Stimulated activated effector memory CD8-positive, alpha-beta T cell treated with anti-CD3 and anti-CD28 coated beads, Interleukin-12 subunit alpha, Interleukin-12 subunit beta, amount 100 ng/mL, for 72 hours (primary cell): Measurements from ENCODE around the gene STK24.
"Not testable (repeated sequence)": the region's sequence is repeated elsewhere in the genome, so short reads cannot be mapped to it uniquely, and the experiment has no call there.

ENCODE experiments used
- ATAC-seq: fragments of 150-1000 bp; cut with Tn5 transposase; 2 replicates; pipeline ENCODE4 v1.10.0; 2021
- DNase-seq, 2 donors: peaks; one replicate each; pipeline ENCODE4 v3.0.0; 2021 to 2022; ENCODE audit warnings: low spot score in 2 of 2
- H3K27ac Mint-ChIP-seq: one replicate; pipeline ENCODE4 v1.8.0; 2022; ENCODE audit warnings: mild to moderate bottlenecking, mixed read lengths
- H3K36me3 Mint-ChIP-seq: one replicate; pipeline ENCODE4 v1.8.0; 2022; ENCODE audit warnings: mild to moderate bottlenecking, mixed read lengths
- H3K4me1 Mint-ChIP-seq: one replicate; pipeline ENCODE4 v1.8.0; 2022; ENCODE audit warnings: mixed read lengths
- H3K4me3 Mint-ChIP-seq: one replicate; pipeline ENCODE4 v1.8.0; 2022; ENCODE audit warnings: mild to moderate bottlenecking, mixed read lengths
- H3K9me3 Mint-ChIP-seq: one replicate; pipeline ENCODE4 v1.8.0; 2022; ENCODE audit warnings: mixed read lengths

Gene STK24

DNA sequence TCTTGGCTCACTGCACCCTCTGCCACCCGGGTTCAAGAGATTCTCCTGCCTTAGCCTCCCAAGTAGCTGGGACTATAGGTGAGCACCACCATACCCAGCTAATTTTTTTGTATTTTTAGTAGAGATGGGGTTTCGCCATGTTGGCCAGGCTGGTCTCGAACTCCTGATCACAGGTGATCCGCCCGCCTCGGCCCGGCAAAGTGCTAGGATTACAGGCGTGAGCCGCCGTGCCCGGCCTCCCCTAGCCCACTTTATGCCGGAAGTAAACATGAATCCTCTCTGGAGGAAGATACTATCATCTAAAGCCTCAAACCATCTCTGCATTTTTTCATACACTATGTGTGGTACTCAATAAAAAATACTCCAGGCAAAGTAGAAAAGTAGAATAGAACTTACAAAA, 12.6 kb upstream of the STK24 start:
- H3K27ac Mint-ChIP-seq, H3K36me3 Mint-ChIP-seq, H3K4me3 Mint-ChIP-seq, DNase-seq, ATAC-seq, H3K9me3 Mint-ChIP-seq, H3K4me1 Mint-ChIP-seq: not testable (repeated sequence)

DNA sequence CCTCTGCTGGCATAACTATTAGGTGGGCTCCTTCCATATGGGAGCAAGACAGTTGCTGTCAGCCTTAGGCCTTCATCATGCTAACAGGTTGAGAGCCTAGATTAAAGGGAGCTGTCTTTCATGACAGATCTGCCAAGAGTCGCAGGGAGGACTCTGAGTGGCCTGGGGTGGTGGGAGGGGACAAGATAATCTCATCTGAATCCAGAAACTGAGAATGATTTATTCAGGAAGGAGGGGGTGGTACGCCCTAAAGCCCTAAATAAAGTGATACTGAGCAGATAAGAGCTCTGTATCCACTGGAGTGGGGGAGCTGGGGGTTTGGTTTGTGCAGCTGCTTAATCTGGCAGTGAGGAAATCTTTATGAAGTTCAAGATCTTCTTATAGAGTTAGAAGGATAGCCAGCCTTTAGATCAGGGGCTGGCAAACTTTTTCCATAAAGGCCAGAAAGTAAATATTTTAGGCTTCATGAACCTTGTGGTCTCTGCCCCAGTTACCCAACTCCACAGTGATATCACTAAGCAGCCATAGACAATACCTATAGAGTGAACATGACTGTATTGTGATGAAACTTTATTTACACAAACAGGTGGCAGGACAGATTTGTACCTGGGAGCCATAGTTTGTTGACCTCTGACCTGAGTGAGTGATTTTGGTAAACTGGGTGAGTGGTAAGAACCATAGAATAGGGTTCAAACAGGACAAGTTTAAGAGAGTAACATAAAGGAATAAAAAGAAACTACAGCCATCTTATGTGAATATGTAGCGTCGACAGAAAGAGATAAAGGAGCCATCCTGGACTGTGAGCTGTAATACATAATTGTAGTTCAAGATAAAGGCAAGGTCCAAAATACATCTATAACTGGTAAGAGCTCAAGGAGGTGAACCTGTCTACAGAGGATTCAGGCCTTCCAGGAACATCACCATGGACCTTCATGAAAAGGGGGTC, 9.8 kb upstream of the STK24 start:
- Mint-ChIP-seq H3K27ac (no peak overlapping the region), H3K9me3 (peaks cover 4% of the 10 kb centered on the region), H3K4me3 (no peak overlapping the region), H3K4me1 (peaks cover 12% of the 10 kb centered on the region), H3K36me3 (no peaks in the 10 kb centered on the region)
- ATAC-seq: peak; percentile 55
- DNase-seq: no peak

- peaks cover 12% of the 10 kb centered on the region for H3K4me1 Mint-ChIP-seq
- no peaks in the 10 kb centered on the region for H3K36me3 Mint-ChIP-seq
- ATAC-seq (no peak), DNase-seq (no peak)
- H3K27ac Mint-ChIP-seq: no peak overlapping the region
- no peak overlapping the region for H3K4me3 Mint-ChIP-seq
- H3K9me3 Mint-ChIP-seq: peaks cover 4% of the 10 kb centered on the region
Measured at GRCh38 chr13:98585946-98586345, 9.0 kb upstream of the STK24 start.

- ATAC-seq (no peak), DNase-seq (no peak)
- no peaks in the 10 kb centered on the region for H3K36me3 Mint-ChIP-seq
- H3K27ac Mint-ChIP-seq: no peak overlapping the region
- no peak overlapping the region for H3K4me3 Mint-ChIP-seq
- peaks cover 12% of the 10 kb centered on the region for H3K4me1 Mint-ChIP-seq
- peaks cover 4% of the 10 kb centered on the region for H3K9me3 Mint-ChIP-seq
Measured at GRCh38 chr13:98585398-98585754, 8.5 kb upstream of the STK24 start.

DNA sequence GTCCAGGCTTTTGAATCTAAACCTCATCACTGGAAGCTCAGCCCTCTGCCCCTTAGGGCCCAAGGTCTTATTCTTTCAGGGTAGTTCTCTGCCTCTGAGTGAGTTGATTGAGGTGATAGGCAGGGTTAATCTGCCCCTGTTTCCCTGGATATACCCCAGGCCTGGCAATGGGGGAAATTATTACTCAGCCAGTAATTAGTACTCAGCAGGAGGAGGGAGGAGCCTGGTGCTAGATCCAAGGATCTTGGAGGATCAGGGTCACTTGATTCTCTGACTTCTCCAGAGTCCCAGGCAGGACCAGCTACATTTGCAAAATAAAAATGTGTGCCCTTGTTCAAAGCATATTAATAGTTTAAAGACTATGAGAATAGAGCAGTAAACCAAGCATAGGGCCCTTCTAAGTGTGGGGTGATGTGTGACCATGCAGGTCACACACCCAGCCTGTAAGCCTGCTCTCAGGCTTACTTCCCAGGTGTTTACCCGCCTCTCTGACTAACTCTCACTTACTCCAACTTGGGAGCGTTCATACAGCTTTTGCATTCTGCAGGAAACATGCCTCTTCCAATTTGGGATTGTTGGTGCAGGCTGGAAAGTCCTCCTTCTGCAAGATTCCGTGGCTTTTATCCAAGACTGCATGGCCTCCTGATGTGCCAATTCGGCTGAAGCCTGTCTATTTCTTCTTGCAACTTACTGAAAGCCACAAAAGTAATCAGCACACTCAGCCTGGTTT, 7.9 kb upstream of the STK24 start:
- peaks cover 2% of the 10 kb centered on the region for H3K9me3 Mint-ChIP-seq
- ATAC-seq (no peak), DNase-seq (no peak)
- no peaks in the 10 kb centered on the region for H3K36me3 Mint-ChIP-seq
- no peak overlapping the region for H3K4me3 Mint-ChIP-seq
- H3K4me1 Mint-ChIP-seq: peaks cover 12% of the 10 kb centered on the region
- H3K27ac Mint-ChIP-seq: no peak overlapping the region

DNA sequence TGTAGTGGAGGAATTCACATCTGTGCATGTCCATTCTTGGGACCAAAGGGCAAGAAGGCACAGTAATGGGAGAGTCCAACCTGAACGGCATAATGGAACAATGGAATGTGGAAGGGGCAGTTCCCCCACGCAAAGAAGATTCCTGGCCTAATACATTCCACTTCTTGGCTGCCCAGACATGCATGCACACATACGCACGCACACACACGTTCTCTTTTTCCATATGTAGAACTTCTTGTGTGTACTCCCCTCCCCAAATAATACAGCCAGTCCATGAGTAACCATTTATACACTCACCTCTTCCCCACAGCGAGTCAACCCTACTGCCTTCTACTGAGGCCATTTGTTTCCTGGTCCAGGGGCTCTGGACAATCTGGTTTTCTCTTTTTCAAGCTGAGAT, 6.0 kb upstream of the STK24 start:
- ATAC-seq: no peak
- Mint-ChIP-seq H3K27ac (no peak overlapping the region), H3K36me3 (no peaks in the 10 kb centered on the region)

DNA sequence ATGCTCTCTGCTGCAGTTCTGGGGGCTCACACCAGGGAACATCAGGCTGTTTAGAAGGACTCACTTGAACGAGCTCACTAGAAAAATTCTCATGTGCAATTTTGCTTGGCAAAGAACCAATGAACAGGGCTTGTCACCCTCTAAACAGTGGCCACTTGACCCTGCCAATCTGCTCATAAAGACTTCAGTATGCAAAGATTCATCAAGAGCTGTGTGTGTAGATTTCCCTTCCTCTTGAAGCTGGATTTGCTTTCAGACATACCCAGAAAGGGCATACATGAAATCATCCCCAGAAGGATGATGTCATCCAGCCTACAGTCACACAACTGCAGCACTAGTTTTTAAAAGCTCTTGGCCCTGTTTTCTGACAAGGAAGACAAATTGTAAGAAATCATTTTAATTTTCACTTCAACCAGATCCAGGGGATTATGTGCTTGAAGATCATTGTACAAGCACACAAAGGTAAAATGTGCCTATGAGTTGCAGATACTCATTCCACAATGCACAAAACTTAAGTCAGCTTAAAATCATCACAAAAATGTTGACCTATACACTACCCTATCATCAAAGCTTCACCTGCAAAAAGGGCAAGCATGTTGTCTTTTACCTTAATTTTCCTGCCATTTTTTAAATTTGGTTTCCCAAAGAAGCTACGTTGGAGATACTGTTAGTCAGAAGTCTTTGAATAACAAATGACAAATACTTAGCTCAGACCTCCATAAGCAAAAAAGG, 5.2 kb upstream of the STK24 start:
- no peaks in the 10 kb centered on the region for H3K9me3 Mint-ChIP-seq
- peaks cover 21% of the 10 kb centered on the region for H3K4me1 Mint-ChIP-seq
- no peak overlapping the region for H3K4me3 Mint-ChIP-seq
- H3K36me3 Mint-ChIP-seq: no peaks in the 10 kb centered on the region
- DNase-seq: no peak
- ATAC-seq: peak; percentile 64
- H3K27ac Mint-ChIP-seq: no peak overlapping the region

More for the DNA sequence above, 6.0 kb upstream of the STK24 start:
- H3K4me3 Mint-ChIP-seq: no peak overlapping the region
- H3K9me3 Mint-ChIP-seq: no peaks in the 10 kb centered on the region
- DNase-seq: no peak
- peaks cover 15% of the 10 kb centered on the region for H3K4me1 Mint-ChIP-seq

- Mint-ChIP-seq H3K4me1 (peaks cover 21% of the 10 kb centered on the region), H3K4me3 (no peak overlapping the region), H3K9me3 (no peaks in the 10 kb centered on the region), H3K36me3 (no peaks in the 10 kb centered on the region), H3K27ac (no peak overlapping the region)
- DNase-seq (no peak), ATAC-seq (no peak)
Measured at GRCh38 chr13:98581381-98581780, 4.5 kb upstream of the STK24 start.

DNA sequence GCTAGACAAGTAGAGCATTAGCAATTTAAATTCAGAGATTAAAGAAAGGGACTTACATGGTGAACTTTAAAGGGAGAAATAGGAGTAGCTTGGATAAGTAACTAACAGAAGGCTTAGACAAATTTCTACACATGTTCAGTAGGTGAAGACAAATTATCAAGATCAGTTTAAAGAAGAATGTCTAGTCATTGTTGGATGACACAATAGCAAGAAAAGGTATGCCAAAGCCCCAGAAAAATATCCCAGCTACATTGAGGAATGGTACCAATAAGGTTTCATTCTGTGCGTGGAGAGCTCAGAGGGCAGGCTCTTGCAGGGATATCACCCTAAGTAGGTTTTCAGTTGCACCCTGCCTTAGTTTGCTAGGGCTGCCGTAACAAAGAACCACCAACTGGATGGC, 3.5 kb upstream of the STK24 start:
- ATAC-seq: no peak
- H3K27ac Mint-ChIP-seq: no peak overlapping the region
- no peak overlapping the region for H3K4me3 Mint-ChIP-seq
- H3K36me3 Mint-ChIP-seq: peaks cover 6% of the 10 kb centered on the region
- no peaks in the 10 kb centered on the region for H3K9me3 Mint-ChIP-seq
- peaks cover 21% of the 10 kb centered on the region for H3K4me1 Mint-ChIP-seq
- no peak for DNase-seq

GRCh38 chr13:98577836-98578285, 954 bp upstream of the STK24 start:
- DNase-seq (no peak), ATAC-seq (no peak)
- Mint-ChIP-seq H3K4me1 (peaks cover 29% of the 10 kb centered on the region), H3K4me3 (peak overlapping the region; percentile 63), H3K9me3 (no peaks in the 10 kb centered on the region), H3K27ac (peak overlapping the region; percentile 86), H3K36me3 (peaks cover 31% of the 10 kb centered on the region)

GRCh38 chr13:98576200-98576945, 534 bp downstream of the STK24 start:
- no peaks in the 10 kb centered on the region for H3K9me3 Mint-ChIP-seq
- H3K4me1 Mint-ChIP-seq: peaks cover 36% of the 10 kb centered on the region
- ATAC-seq: peak; percentile 46
- peak overlapping the region; percentile 96 for H3K27ac Mint-ChIP-seq
- H3K4me3 Mint-ChIP-seq: peak overlapping the region; percentile 87
- peaks cover 44% of the 10 kb centered on the region for H3K36me3 Mint-ChIP-seq
- DNase-seq: peak in 1 of 2 donors; percentile 77

GRCh38 chr13:98575904-98576199, 1.1 kb downstream of the STK24 start:
- peak overlapping the region; percentile 96 for H3K27ac Mint-ChIP-seq
- H3K36me3 Mint-ChIP-seq: peaks cover 49% of the 10 kb centered on the region
- H3K9me3 Mint-ChIP-seq: no peaks in the 10 kb centered on the region
- DNase-seq (no peak), ATAC-seq (no peak)
- peaks cover 42% of the 10 kb centered on the region for H3K4me1 Mint-ChIP-seq
- H3K4me3 Mint-ChIP-seq: peak overlapping the region; percentile 87

DNA sequence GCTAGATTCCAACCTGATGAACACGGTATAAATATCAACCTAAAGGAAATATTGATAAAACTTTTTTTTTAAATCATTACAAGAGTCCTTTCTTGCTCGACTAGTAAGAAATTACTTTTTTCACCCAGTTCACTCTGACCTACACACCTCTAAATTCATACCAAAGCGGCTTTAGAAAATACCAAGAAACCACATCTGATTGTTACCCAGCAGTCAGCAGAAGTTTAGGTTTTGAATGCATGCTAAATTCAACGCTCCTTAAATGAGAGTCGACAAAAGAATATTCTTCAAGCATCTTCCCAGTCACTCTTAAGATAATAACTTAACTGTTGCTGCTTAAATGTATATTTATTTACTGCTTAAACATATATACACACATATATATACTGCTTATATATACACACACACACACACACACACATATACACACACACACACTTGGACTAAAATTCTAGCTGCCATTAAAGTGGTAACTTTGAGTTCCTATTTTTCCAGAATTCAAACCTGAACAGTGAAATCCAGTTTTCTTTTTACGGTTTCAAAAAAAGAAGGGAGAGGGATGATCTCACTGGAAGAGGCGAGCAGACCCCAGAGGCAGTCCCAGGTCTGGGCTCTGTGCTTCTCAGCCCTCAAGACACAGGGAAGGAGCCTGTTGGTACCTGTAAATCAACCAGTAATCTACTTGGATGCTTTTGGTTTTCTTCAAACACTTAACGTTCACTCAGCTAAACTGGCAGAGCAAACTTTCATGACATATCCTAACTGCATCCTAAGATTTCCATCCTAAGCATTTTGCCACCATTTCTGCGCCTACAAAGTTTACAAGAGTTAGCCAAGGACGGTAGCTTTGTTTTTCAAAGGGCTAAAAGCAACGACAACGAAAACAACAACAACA, 1.7 kb downstream of the STK24 start:
- H3K9me3 Mint-ChIP-seq: no peaks in the 10 kb centered on the region
- peak overlapping the region; percentile 87 for H3K4me3 Mint-ChIP-seq
- ATAC-seq: no peak
- peaks cover 48% of the 10 kb centered on the region for H3K4me1 Mint-ChIP-seq
- peak overlapping the region; percentile 96 for H3K27ac Mint-ChIP-seq
- no peak for DNase-seq
- H3K36me3 Mint-ChIP-seq: peaks cover 52% of the 10 kb centered on the region
